ENCODE data around the gene RTEL1. TPM values are rescaled to one million over a fixed set of nuclear protein-coding genes. Genes with fewer than 3 reads are reported as not detected.

The RTEL1 gene
- total RNA-seq, 1 experiment from 2014 or later: 26.1 TPM

- peak overlapping the region; percentile 63 to 66 for H3K4me3 ChIP-seq (ENCODE audit: low read depth in 2 of 2, low read length in 2 of 2)
- intact Hi-C loops (cut with micrococcal nuclease; ENCODE audit: unreplicated experiment): no loop called here
- TF ChIP-seq CTCF (IDR thresholded peaks at IDR 0.05) (no peak), POLR2AphosphoS5 (IDR thresholded peaks at IDR 0.05; ENCODE audit: low read depth, low read length) (no peak), REST (IDR thresholded peaks at IDR 0.05; ENCODE audit: insufficient read depth in 1 of 2, low read depth in 2 of 2, low read length in 1 of 2) (no peak), SIN3A (IDR thresholded peaks at IDR 0.05; ENCODE audit: borderline replicate concordance, insufficient read depth, low read depth, low read length) (no peak), TCF7L2 (IDR thresholded peaks at IDR 0.05; ENCODE audit: low read depth, low read length) (no peak)
- CTCF ChIA-PET: interaction anchor here (0.5 to 0.6 kb wide), 2 partner anchors 31 to 126 kb away, joined by 3 read pairs; no protein-coding TSS in a partner anchor
- H3K36me3 ChIP-seq (ENCODE audit: control insufficient read depth, insufficient read depth, low read length): no peaks in the 10 kb centered on the region; the same call in 1 of the 2 replicates
- POLR2A ChIA-PET: interaction anchor here (0.5 to 0.6 kb wide), 4 partner anchors 15 to 203 kb away, joined by 3 to 16 read pairs (median 3); no protein-coding TSS in a partner anchor
- no peaks in the 10 kb centered on the region for H3K27me3 ChIP-seq (ENCODE audit: control insufficient read depth, insufficient read depth, low read length)
- DNase-seq (ENCODE audit: low read depth, low spot score) (no peak), ATAC-seq (peak; percentile 50)
- BruUV-seq (replicated peaks): no TSS peak
- H3K27ac ChIP-seq (ENCODE audit: low read length): peak overlapping the region; percentile 77
- peaks cover 36% of the 10 kb centered on the region for H3K4me1 ChIP-seq (ENCODE audit: control insufficient read depth, insufficient read depth, low read length)
- no peaks in the 10 kb centered on the region for H3K9me3 ChIP-seq (ENCODE audit: control insufficient read depth, insufficient read depth, low read depth, low read length)
- in situ Hi-C loops (cut with HindIII; ENCODE audit: low pct_unique_long_range_greater_than_20kb, low sequenced_read_pairs): no loop called here
Measured at GRCh38 chr20:63740627-63741353, 82.7 kb downstream of the RTEL1 start.

- in situ Hi-C loops (cut with HindIII; ENCODE audit: low pct_unique_long_range_greater_than_20kb, low sequenced_read_pairs) (no loop called here), intact Hi-C loops (cut with micrococcal nuclease; ENCODE audit: unreplicated experiment) (no loop called here)
- POLR2A ChIA-PET: interaction anchor here (0.5 to 0.6 kb wide), 2 partner anchors 107 to 203 kb away, joined by 3 to 16 read pairs; no protein-coding TSS in a partner anchor
- no peaks in the 10 kb centered on the region; the same call in 1 of the 2 replicates for H3K36me3 ChIP-seq (ENCODE audit: control insufficient read depth, insufficient read depth, low read length)
- DNase-seq (ENCODE audit: low read depth, low spot score) (no peak), ATAC-seq (no peak)
- no TSS peak for BruUV-seq (replicated peaks)
- peak overlapping the region; percentile 77 for H3K27ac ChIP-seq (ENCODE audit: low read length)
- CTCF ChIA-PET: interaction anchor here (0.6 kb wide), 1 partner anchor 32 kb away, joined by 3 read pairs; no protein-coding TSS in a partner anchor
- peaks cover 31% of the 10 kb centered on the region for H3K4me1 ChIP-seq (ENCODE audit: control insufficient read depth, insufficient read depth, low read length)
- H3K4me3 ChIP-seq (ENCODE audit: low read depth in 2 of 2, low read length in 2 of 2): peak overlapping the region; percentile 63 to 66
- H3K27me3 ChIP-seq (ENCODE audit: control insufficient read depth, insufficient read depth, low read length): no peaks in the 10 kb centered on the region
- TF ChIP-seq CTCF (IDR thresholded peaks at IDR 0.05): no peak
- TF ChIP-seq TCF7L2 (IDR thresholded peaks at IDR 0.05; ENCODE audit: low read depth, low read length): no peak
- TF ChIP-seq SIN3A (IDR thresholded peaks at IDR 0.05; ENCODE audit: borderline replicate concordance, insufficient read depth, low read depth, low read length): no peak
- TF ChIP-seq REST (IDR thresholded peaks at IDR 0.05; ENCODE audit: insufficient read depth in 1 of 2, low read depth in 2 of 2, low read length in 1 of 2): no peak
- no peak for TF ChIP-seq POLR2AphosphoS5 (IDR thresholded peaks at IDR 0.05; ENCODE audit: low read depth, low read length)
- H3K9me3 ChIP-seq (ENCODE audit: control insufficient read depth, insufficient read depth, low read depth, low read length): no peaks in the 10 kb centered on the region
Measured at GRCh38 chr20:63741354-63741675, 83.2 kb downstream of the RTEL1 start.

All from Panc1 (cell line).